Ascending aorta (tissue), 2 donors: ENCODE data around the gene TRIM52. TPM values are rescaled to one million over a fixed set of nuclear protein-coding genes. Genes with fewer than 3 reads are reported as not detected.
"Not testable (repeated sequence)": the region's sequence is repeated elsewhere in the genome, so short reads cannot be mapped to it uniquely, and the experiment has no call there.

Experiments
- DNase-seq, 2 donors: peaks; one replicate each; pipeline ENCODE4 v3.0.0-alpha.2; 2019; ENCODE audit warnings: low spot score in 2 of 2
- H3K27ac ChIP-seq, 2 donors: fragments of 200-600 bp; sonication (generic); one replicate each; pipeline ENCODE4 v1.5.1; 2016 to 2017; ENCODE audit warnings: mild to moderate bottlenecking in 1 of 2
- H3K27me3 ChIP-seq: fragments of 200-600 bp; sonication (generic); one replicate; pipeline ENCODE4 v1.5.1; 2017
- H3K36me3 ChIP-seq, 2 donors: fragments of 200-600 bp; sonication (generic); one replicate each; pipeline ENCODE4 v1.5.1; 2016
- H3K4me1 ChIP-seq, 2 donors: fragments of 200-600 bp; sonication (generic); one replicate each; pipeline ENCODE4 v1.5.1; 2016 to 2017; ENCODE audit warnings: mild to moderate bottlenecking in 1 of 2
- H3K4me3 ChIP-seq, 2 donors: fragments of 200-600 bp; sonication (generic); one replicate each; pipeline ENCODE4 v1.5.1; 2016 to 2017; ENCODE audit warnings: mild to moderate bottlenecking in 1 of 2
- H3K9me3 ChIP-seq, 2 donors: fragments of 200-600 bp; sonication (generic); one replicate each; pipeline ENCODE4 v1.5.1; 2016
- CTCF ChIP-seq, 3 experiments: fragments of 200-600 bp in 2 of 3; fragments of 450-650 bp in 1 of 3; sonication (generic) in 2 of 3; IDR thresholded peaks; one replicate each; pipeline ENCODE4 v1.5.1; 2016 to 2019; ENCODE audit warnings: antibody characterized with exemption in 3 of 3, mild to moderate bottlenecking in 1 of 3, moderate library complexity in 1 of 3
- intact Hi-C: fragments of 100-400 bp; cut with DNase I; formaldehyde crosslinking; loops from one replicate; pipeline ENCODE4 v1.15.1; 2023
- total RNA-seq: library from RNA; depleted of rRNA; stranded (reverse); fragments of >200 nt; gene quantifications from one replicate; pipeline ENCODE4 v1.1.0, GENCODE V29; 2016

The TRIM52 gene
- total RNA-seq = 21.2 TPM

DNA sequence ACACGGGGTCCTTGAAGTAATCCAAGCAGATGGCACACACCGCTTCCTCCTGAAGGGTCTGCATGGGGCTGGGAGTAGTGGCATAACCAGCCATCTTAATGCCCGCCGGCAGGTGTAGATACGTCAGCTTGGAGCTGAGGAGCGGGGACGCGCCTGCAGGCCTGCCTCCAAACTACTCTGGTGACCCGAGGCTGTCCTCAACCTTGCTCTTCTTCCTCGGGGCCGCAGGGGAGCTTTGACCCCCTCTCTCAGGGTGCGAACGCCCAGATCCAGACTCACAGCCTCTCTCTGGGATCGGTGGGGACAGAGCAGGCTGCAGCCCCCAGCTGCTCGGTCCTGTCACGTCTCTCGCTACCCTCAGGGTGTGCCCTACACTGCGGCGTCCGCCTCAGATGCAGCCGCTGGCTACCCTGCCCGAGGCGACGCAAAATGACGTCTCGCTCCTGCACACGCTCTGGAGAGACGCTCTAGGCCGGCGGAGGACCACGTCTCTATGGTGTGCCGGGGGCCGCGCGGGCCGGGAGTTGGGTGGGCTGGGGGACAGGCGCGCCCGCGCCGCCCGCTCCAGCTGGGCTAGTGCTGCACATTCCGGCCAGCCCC is at the start of gene TRIM52:
Gene TRIM52, minus strand, starts transcription at position 424 of the 600 bp plus-strand sequence. Its CDS starts 330 bp downstream, at position 94.
- Histone ChIP-seq H3K4me3 (peak within 1 kb of the TSS; percentile 74 to 99), H3K9me3 (no peaks in the 10 kb centered on the region), H3K27ac (peak within 1 kb of the TSS; percentile 97 to 100), H3K27me3 (no peaks in the 10 kb centered on the region), H3K36me3 (peaks cover 6 to 8% of the 10 kb centered on the region in 2 donors), H3K4me1 (peaks cover 2 to 25% of the 10 kb centered on the region in 2 donors)
- DNase-seq = peak; percentile 56 to 95
- intact Hi-C loops = loop anchor here (1.0 to 5.0 kb wide), 4 partner anchors 15 to 454 kb away; partner anchors contain the start of gene TRIM41
- peak in 1 of 3 experiments; percentile 9 for TF ChIP-seq CTCF (IDR thresholded peaks at IDR 0.05)

DNA sequence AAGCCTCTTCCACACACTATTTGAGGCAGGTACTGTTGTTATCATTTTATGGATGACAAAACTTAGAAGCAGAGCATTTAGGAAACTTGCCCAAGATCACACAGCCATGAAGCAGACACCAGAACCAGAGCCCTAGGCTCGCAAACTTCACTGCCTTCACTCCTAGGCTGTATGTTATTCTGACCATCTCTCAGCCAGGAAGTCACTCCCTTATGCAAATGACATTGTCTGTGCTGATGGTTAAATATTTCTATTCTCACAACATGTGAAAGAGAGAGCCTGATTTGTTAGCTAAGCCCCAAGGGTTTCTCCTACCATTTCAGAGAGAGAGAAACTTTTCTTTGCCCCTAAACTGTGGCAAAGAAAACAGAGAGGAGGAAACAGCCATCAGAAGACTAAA is 26.4 kb upstream of the TRIM52 start:
- intact Hi-C loops, H3K4me1 ChIP-seq, DNase-seq, H3K27ac ChIP-seq, H3K4me3 ChIP-seq, H3K36me3 ChIP-seq, H3K27me3 ChIP-seq, H3K9me3 ChIP-seq: not testable (repeated sequence)

GRCh38 chr5:181285962-181286705 is 25.2 kb upstream of the TRIM52 start:
- H3K9me3 ChIP-seq, H3K27ac ChIP-seq, DNase-seq, H3K4me1 ChIP-seq, H3K36me3 ChIP-seq, H3K27me3 ChIP-seq, intact Hi-C loops, H3K4me3 ChIP-seq: not testable (repeated sequence)

- H3K36me3 ChIP-seq, H3K27ac ChIP-seq, H3K4me1 ChIP-seq, DNase-seq, H3K27me3 ChIP-seq, H3K4me3 ChIP-seq, H3K9me3 ChIP-seq, intact Hi-C loops: not testable (repeated sequence)
- TF ChIP-seq CTCF (IDR thresholded peaks at IDR 0.05) = peak in 1 of 3 experiments; percentile 25
Observed at GRCh38 chr5:181283841-181284755, 23.2 kb upstream of the TRIM52 start.

DNA sequence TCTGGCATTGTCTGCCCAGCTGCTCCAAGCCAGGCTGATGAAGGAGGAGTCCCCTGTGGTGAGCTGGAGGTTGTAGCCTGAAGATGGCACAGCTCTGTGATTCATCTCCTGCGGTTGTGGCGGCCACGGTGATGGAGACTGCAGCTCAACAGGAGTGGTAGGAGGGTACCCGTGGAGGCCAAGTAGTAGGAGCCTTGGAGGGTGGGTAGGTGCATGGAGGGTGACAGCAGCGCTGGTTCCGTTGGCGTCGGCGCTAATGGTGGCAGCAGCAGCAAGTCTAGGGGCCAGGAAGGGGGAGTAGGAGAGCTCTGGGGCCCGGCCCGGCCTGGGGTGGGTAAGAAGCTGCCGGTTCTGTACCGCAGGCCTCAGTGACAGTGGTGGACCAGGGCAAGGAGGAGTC is 22.4 kb upstream of the TRIM52 start:
- no peak overlapping the region for H3K4me3 ChIP-seq
- H3K36me3 ChIP-seq = no peaks in the 10 kb centered on the region
- H3K4me1 ChIP-seq = no peaks in the 10 kb centered on the region
- no peaks in the 10 kb centered on the region for H3K9me3 ChIP-seq
- DNase-seq = no peak
- H3K27ac ChIP-seq = no peak overlapping the region
- H3K27me3 ChIP-seq = no peaks in the 10 kb centered on the region
- no peak for TF ChIP-seq CTCF (IDR thresholded peaks at IDR 0.05)
- intact Hi-C loops = no loop called here

- TF ChIP-seq CTCF (IDR thresholded peaks at IDR 0.05) = no peak
- no peaks in the 10 kb centered on the region for H3K9me3 ChIP-seq
- no peak overlapping the region for H3K27ac ChIP-seq
- intact Hi-C loops = no loop called here
- no peak for DNase-seq
- no peaks in the 10 kb centered on the region for H3K4me1 ChIP-seq
- no peaks in the 10 kb centered on the region for H3K27me3 ChIP-seq
- no peaks in the 10 kb centered on the region for H3K36me3 ChIP-seq
- no peak overlapping the region for H3K4me3 ChIP-seq
Observed at GRCh38 chr5:181282874-181283273, 21.9 kb upstream of the TRIM52 start.

- H3K36me3 ChIP-seq, H3K4me3 ChIP-seq, DNase-seq, H3K27ac ChIP-seq, H3K9me3 ChIP-seq, H3K4me1 ChIP-seq, intact Hi-C loops, H3K27me3 ChIP-seq: not testable (repeated sequence)
Observed at GRCh38 chr5:181282415-181282814, 21.5 kb upstream of the TRIM52 start.
